ENCODE measurements around the gene COL6A5. TPM values are rescaled to one million over a fixed set of nuclear protein-coding genes. Genes with fewer than 3 reads are reported as not detected.

The COL6A5 gene
- polyA plus RNA-seq, 1 experiment, result not detected

- CTCF ChIA-PET, result no interaction called here
- no peak for DNase-seq (ENCODE audit: low read depth)
- Histone ChIP-seq H3K27me3 (ENCODE audit: control insufficient read depth, insufficient read depth, low read length) (no peaks in the 10 kb centered on the region), H3K4me3 (ENCODE audit: low read depth, low read length) (no peak overlapping the region), H3K36me3 (ENCODE audit: control insufficient read depth, insufficient read depth, low read length) (no peaks in the 10 kb centered on the region)
- TF ChIP-seq CTCF (IDR thresholded peaks at IDR 0.05; ENCODE audit: insufficient read depth, low read depth, low read length), result no peak
- POLR2A ChIA-PET, result no interaction called here
These were observed 33.1 kb upstream of the COL6A5 start for GRCh38 chr3:130312374-130312773.

GRCh38 chr3:130316169-130316568 lies 29.3 kb upstream of the COL6A5 start:
- Histone ChIP-seq H3K36me3 (ENCODE audit: control insufficient read depth, insufficient read depth, low read length) (no peaks in the 10 kb centered on the region), H3K27me3 (ENCODE audit: control insufficient read depth, insufficient read depth, low read length) (no peaks in the 10 kb centered on the region), H3K4me3 (ENCODE audit: low read depth, low read length) (no peak overlapping the region)
- POLR2A ChIA-PET, result no interaction called here
- no peak for DNase-seq (ENCODE audit: low read depth)
- no peak for TF ChIP-seq CTCF (IDR thresholded peaks at IDR 0.05; ENCODE audit: insufficient read depth, low read depth, low read length)
- CTCF ChIA-PET, result interaction anchor here (0.6 kb wide), 1 partner anchor 487 kb away, joined by 3 read pairs; no protein-coding TSS in a partner anchor

GRCh38 chr3:130323503-130323902 lies 22.0 kb upstream of the COL6A5 start:
- POLR2A ChIA-PET, result no interaction called here
- no peaks in the 10 kb centered on the region for H3K27me3 ChIP-seq (ENCODE audit: control insufficient read depth, insufficient read depth, low read length)
- DNase-seq (ENCODE audit: low read depth), result no peak
- H3K36me3 ChIP-seq (ENCODE audit: control insufficient read depth, insufficient read depth, low read length), result no peaks in the 10 kb centered on the region
- no peak for TF ChIP-seq CTCF (IDR thresholded peaks at IDR 0.05; ENCODE audit: insufficient read depth, low read depth, low read length)
- CTCF ChIA-PET, result no interaction called here
- H3K4me3 ChIP-seq (ENCODE audit: low read depth, low read length), result no peak overlapping the region

- Histone ChIP-seq H3K4me3 (ENCODE audit: low read depth, low read length) (no peak overlapping the region), H3K36me3 (ENCODE audit: control insufficient read depth, insufficient read depth, low read length) (no peaks in the 10 kb centered on the region), H3K27me3 (ENCODE audit: control insufficient read depth, insufficient read depth, low read length) (no peaks in the 10 kb centered on the region; the same call in 1 of the 2 replicates)
- no peak for DNase-seq (ENCODE audit: low read depth)
- ChIA-PET POLR2A (no interaction called here), CTCF (no interaction called here)
- no peak for TF ChIP-seq CTCF (IDR thresholded peaks at IDR 0.05; ENCODE audit: insufficient read depth, low read depth, low read length)
These were observed 4.7 kb upstream of the COL6A5 start for GRCh38 chr3:130340766-130341165.

- no peak for DNase-seq (ENCODE audit: low read depth)
- Histone ChIP-seq H3K36me3 (ENCODE audit: control insufficient read depth, insufficient read depth, low read length) (no peaks in the 10 kb centered on the region), H3K4me3 (ENCODE audit: low read depth, low read length) (no peak overlapping the region), H3K27me3 (ENCODE audit: control insufficient read depth, insufficient read depth, low read length) (no peaks in the 10 kb centered on the region; the same call in 1 of the 2 replicates)
- POLR2A ChIA-PET, result no interaction called here
- TF ChIP-seq CTCF (IDR thresholded peaks at IDR 0.05; ENCODE audit: insufficient read depth, low read depth, low read length), result no peak
- CTCF ChIA-PET, result no interaction called here
These were observed 4.1 kb upstream of the COL6A5 start for GRCh38 chr3:130341388-130341787.
